Common myeloid progenitor, CD34-positive (primary cell): ENCODE data around the gene WAPL.
A peak's percentile ranks its signal among the peaks of the same experiment; 100 is the strongest.

Experiments used
- CTCF ChIA-PET: fragments of 350-600 bp; sonication (Branson Sonifier 250); formaldehyde crosslinking; loops from one replicate; lab custom pipeline; 2021; ENCODE audit warnings: antibody characterized with exemption; lab: Charles Lee
- POLR2A ChIA-PET: fragments of 350-600 bp; sonication (Branson Sonifier 250); formaldehyde crosslinking; loops from one replicate; lab custom pipeline; 2021; ENCODE audit warnings: antibody characterized with exemption; lab: Charles Lee
- DNase-seq, 3 donors: peaks; one replicate each; pipeline versions ENCODE4 v3.0.0 to v3.0.0-alpha.2; 2013
- H3K27ac ChIP-seq, 2 experiments: 1 replicate in 1 of 2; 2 replicates in 1 of 2; pipeline ENCODE4 v1.7.0; 2013; ENCODE audit warnings: inconsistent platforms in 2 of 2, low read length in 2 of 2, mild to moderate bottlenecking in 2 of 2, low read depth in 1 of 2, moderate library complexity in 1 of 2; ENCODE audit not compliant: severe bottlenecking in 2 of 2, insufficient read depth in 1 of 2, poor library complexity in 1 of 2
- H3K27me3 ChIP-seq, 5 experiments: replicated peaks in 2 of 5; 1 replicate in 3 of 5; 2 replicates in 2 of 5; pipeline versions ENCODE4 v1.6.1 to v1.7.0; 2013; ENCODE audit warnings: low read length in 4 of 5, mild to moderate bottlenecking in 2 of 5, moderate library complexity in 2 of 5, inconsistent platforms in 1 of 5; ENCODE audit not compliant: insufficient read depth in 5 of 5, control insufficient read depth in 4 of 5
- H3K36me3 ChIP-seq, 4 experiments: 1 replicate in 2 of 4; 2 replicates in 2 of 4; pipeline versions ENCODE4 v1.6.1 to v1.7.0; 2013; ENCODE audit warnings: low read length in 3 of 4, control low read depth in 1 of 4, mild to moderate bottlenecking in 1 of 4; ENCODE audit not compliant: control insufficient read depth in 4 of 4, insufficient read depth in 4 of 4
- H3K4me1 ChIP-seq, 4 experiments: 1 replicate in 3 of 4; 2 replicates in 1 of 4; pipeline versions ENCODE4 v1.6.1 to v1.7.1; 2013; ENCODE audit warnings: low read length in 3 of 4, mild to moderate bottlenecking in 3 of 4, control low read depth in 1 of 4, inconsistent platforms in 1 of 4, moderate library complexity in 1 of 4; ENCODE audit not compliant: control insufficient read depth in 4 of 4, insufficient read depth in 4 of 4; ENCODE audit errors: control extremely low read depth in 1 of 4
- H3K4me3 ChIP-seq, 7 experiments: 1 replicate in 4 of 7; 2 replicates in 3 of 7; pipeline versions ENCODE4 v1.5.1 to v1.7.0; 2013; ENCODE audit warnings: mild to moderate bottlenecking in 7 of 7, low read length in 6 of 7, moderate library complexity in 6 of 7, inconsistent platforms in 2 of 7, low read depth in 2 of 7, control low read depth in 1 of 7; ENCODE audit not compliant: insufficient read depth in 4 of 7, control insufficient read depth in 1 of 7; ENCODE audit errors: extremely low read depth in 1 of 7
- H3K9me3 ChIP-seq, 5 experiments: 1 replicate in 4 of 5; 2 replicates in 1 of 5; pipeline versions ENCODE4 v1.6.1 to v1.7.1; 2013; ENCODE audit warnings: low read length in 4 of 5, mild to moderate bottlenecking in 2 of 5, inconsistent platforms in 1 of 5, low read depth in 1 of 5, moderate library complexity in 1 of 5; ENCODE audit not compliant: control insufficient read depth in 4 of 5, insufficient read depth in 2 of 5; ENCODE audit errors: control extremely low read depth in 1 of 5
- WGBS: methylation state at CpG from one replicate; pipeline ENCODE4 v1.1.5; 2013; ENCODE audit not compliant: insufficient coverage; 5-methylcytosine and 5-hydroxymethylcytosine counted together

WAPL gene

DNA sequence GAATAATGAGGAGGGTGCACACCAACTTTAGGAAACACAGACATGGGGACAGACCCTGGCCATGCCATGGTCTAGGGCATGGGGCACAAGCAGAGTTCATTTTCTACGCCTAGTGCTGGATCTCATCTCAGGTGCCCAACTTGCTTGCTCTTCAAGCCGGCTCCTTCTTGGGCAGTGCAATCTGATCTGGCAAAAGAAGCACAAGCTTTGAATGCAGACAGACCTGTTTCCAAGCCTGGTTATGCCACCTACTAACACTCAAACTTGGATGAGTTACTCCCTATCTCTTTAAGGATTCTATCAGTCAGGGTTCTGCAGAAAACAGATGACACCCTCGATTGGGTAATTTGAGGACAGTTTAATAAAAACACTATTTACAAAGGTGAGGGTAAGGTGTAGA, 34.9 kb upstream of the WAPL start:
- H3K27me3 ChIP-seq, result no peaks in the 10 kb centered on the region
- no peak for DNase-seq
- 100% methylated on average over 2 of the region's 3 CpGs for WGBS
- no peaks in the 10 kb centered on the region for H3K9me3 ChIP-seq
- H3K36me3 ChIP-seq, result no peaks in the 10 kb centered on the region
- POLR2A ChIA-PET, result no interaction called here
- peaks cover 0 to 18% (median 9%) of the 10 kb centered on the region in 4 experiments for H3K4me1 ChIP-seq
- H3K4me3 ChIP-seq, result no peak overlapping the region
- CTCF ChIA-PET, result interaction anchor here (0.7 kb wide), 1 partner anchor 16 kb away, joined by 3 read pairs; no protein-coding TSS in a partner anchor
- H3K27ac ChIP-seq, result no peak overlapping the region

DNA sequence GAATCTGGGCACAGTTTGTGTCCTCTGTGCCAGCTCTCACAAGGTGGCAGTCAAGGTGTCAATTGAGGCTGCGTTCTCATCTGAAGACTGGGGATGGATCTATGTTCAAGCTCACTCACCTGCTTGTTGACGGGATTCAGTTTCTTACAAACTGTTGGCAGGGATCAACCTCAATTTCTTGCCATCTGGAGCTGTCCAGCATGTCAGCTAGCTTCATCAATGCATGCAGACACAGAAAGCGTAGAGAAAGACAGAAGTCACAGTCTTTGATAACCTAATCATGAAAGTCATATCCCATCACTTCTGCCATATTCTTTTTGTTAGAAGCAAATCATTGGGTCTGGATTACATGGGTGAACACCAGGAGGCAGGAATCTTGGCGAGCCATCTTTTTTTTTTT, 32.0 kb upstream of the WAPL start:
- H3K9me3 ChIP-seq, result peaks cover 0 to 4% (median 0%) of the 10 kb centered on the region in 5 experiments
- no peak for DNase-seq
- CTCF ChIA-PET, result no interaction called here

GRCh38 chr10:86553213-86553612, 31.6 kb upstream of the WAPL start:
- DNase-seq, result no peak
- 100% methylated on average over 1 of the region's 5 CpGs for WGBS
- Histone ChIP-seq H3K9me3 (peaks cover 0 to 5% (median 0%) of the 10 kb centered on the region in 5 experiments), H3K4me1 (peaks cover 0 to 9% (median 5%) of the 10 kb centered on the region in 4 experiments), H3K4me3 (no peak overlapping the region), H3K27ac (no peak overlapping the region), H3K27me3 (no peaks in the 10 kb centered on the region), H3K36me3 (no peaks in the 10 kb centered on the region)
- ChIA-PET CTCF (no interaction called here), POLR2A (no interaction called here)

More for the DNA sequence above, 32.0 kb upstream of the WAPL start:
- Histone ChIP-seq H3K27me3 (no peaks in the 10 kb centered on the region), H3K27ac (no peak overlapping the region), H3K4me1 (peaks cover 0 to 13% (median 7%) of the 10 kb centered on the region in 4 experiments), H3K36me3 (no peaks in the 10 kb centered on the region), H3K4me3 (no peak overlapping the region)
- WGBS, result 58% methylated on average over 3 of the region's 4 CpGs
- POLR2A ChIA-PET, result no interaction called here

- Histone ChIP-seq H3K4me3 (no peak overlapping the region), H3K27ac (no peak overlapping the region), H3K27me3 (no peaks in the 10 kb centered on the region), H3K4me1 (peaks cover 0 to 7% (median 3%) of the 10 kb centered on the region in 4 experiments), H3K9me3 (peaks cover 0 to 8% (median 0%) of the 10 kb centered on the region in 5 experiments), H3K36me3 (no peaks in the 10 kb centered on the region)
- ChIA-PET CTCF (interaction anchor here (1.5 kb wide), 1 partner anchor 10 kb away, joined by 4 read pairs; no protein-coding TSS in a partner anchor), POLR2A (no interaction called here)
- no peak for DNase-seq
- WGBS, result 100% methylated on average over 2 of the region's 2 CpGs
Measured at GRCh38 chr10:86547296-86547695, 25.7 kb upstream of the WAPL start.

DNA sequence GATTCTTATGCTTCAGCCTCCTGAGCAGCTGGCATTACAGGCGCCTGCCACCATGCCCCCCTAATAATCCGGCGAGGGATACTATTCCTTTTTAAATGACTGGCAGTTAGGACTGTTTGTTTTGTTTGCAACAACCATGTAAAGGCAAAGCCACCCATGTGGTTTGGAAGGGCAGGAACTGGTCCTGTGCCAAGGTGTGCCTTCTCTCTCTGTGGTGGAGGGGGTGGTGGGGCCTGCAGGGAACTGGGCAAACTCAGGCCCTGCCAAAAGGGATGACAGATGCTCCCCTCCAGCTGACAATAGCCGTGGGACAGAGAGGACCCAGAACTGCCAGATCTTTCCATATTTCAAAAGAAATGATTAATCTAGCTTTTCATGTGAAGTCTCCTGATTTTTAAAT, 23.5 kb upstream of the WAPL start:
- peaks cover 0 to 5% (median 0%) of the 10 kb centered on the region in 5 experiments for H3K9me3 ChIP-seq
- CTCF ChIA-PET, result interaction anchor here (1.4 to 1.8 kb wide), 2 partner anchors 11 to 18 kb away, joined by 3 to 5 read pairs; no protein-coding TSS in a partner anchor
- H3K27ac ChIP-seq, result no peak overlapping the region
- H3K27me3 ChIP-seq, result no peaks in the 10 kb centered on the region
- POLR2A ChIA-PET, result no interaction called here
- DNase-seq, result peak in 2 of 3 donors; percentile 50 to 58
- WGBS, result 37% methylated on average over 4 of the region's 4 CpGs
- no peak overlapping the region for H3K4me3 ChIP-seq
- peaks cover 0 to 7% (median 3%) of the 10 kb centered on the region in 4 experiments for H3K4me1 ChIP-seq
- no peaks in the 10 kb centered on the region for H3K36me3 ChIP-seq

DNA sequence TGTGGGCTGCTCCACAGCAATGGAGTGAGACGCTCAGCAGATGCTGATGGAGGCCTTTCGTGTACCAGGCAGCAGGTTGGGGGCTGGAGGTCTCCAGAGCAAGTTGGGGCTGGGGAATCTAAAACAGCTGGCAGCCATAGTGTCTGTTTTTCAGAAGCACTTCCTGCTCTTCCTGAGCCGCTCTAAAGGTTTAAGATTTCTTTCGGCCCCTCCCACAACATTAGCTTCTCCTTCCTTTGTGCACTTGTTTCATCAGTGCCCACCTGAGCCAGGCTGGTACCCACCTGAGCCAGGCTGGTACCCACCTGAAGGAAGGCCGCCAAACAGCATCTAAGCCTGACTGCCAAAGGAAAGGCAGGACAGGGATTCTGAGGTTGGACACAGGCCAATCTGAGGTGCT, 18.4 kb upstream of the WAPL start:
- 82% methylated on average over 5 of the region's 5 CpGs for WGBS
- Histone ChIP-seq H3K27ac (no peak overlapping the region), H3K36me3 (no peaks in the 10 kb centered on the region), H3K4me3 (no peak overlapping the region), H3K27me3 (peaks cover 0 to 13% (median 0%) of the 10 kb centered on the region in 5 experiments), H3K9me3 (peaks cover 0 to 7% (median 0%) of the 10 kb centered on the region in 5 experiments), H3K4me1 (peaks cover 0 to 18% (median 7%) of the 10 kb centered on the region in 4 experiments)
- ChIA-PET POLR2A (no interaction called here), CTCF (no interaction called here)
- no peak for DNase-seq

- Histone ChIP-seq H3K36me3 (no peaks in the 10 kb centered on the region), H3K9me3 (peaks cover 0 to 7% (median 0%) of the 10 kb centered on the region in 5 experiments), H3K4me3 (no peak overlapping the region), H3K27ac (no peak overlapping the region), H3K27me3 (peaks cover 0 to 14% (median 3%) of the 10 kb centered on the region in 5 experiments), H3K4me1 (peaks cover 0 to 17% (median 6%) of the 10 kb centered on the region in 4 experiments)
- WGBS, result 85% methylated on average over 4 of the region's 7 CpGs
- DNase-seq, result peak in 1 of 3 donors; percentile 24
- ChIA-PET CTCF (no interaction called here), POLR2A (no interaction called here)
Measured at GRCh38 chr10:86538547-86538946, 17.0 kb upstream of the WAPL start.
